ENCODE data around the gene CARD10. TPM values are rescaled to one million over a fixed set of nuclear protein-coding genes. Genes with fewer than 3 reads are reported as not detected.

The CARD10 gene
- polyA plus RNA-seq, 1 of the 3 experiments (the other 2 are of a cell fraction) = 14.5 TPM

DNA sequence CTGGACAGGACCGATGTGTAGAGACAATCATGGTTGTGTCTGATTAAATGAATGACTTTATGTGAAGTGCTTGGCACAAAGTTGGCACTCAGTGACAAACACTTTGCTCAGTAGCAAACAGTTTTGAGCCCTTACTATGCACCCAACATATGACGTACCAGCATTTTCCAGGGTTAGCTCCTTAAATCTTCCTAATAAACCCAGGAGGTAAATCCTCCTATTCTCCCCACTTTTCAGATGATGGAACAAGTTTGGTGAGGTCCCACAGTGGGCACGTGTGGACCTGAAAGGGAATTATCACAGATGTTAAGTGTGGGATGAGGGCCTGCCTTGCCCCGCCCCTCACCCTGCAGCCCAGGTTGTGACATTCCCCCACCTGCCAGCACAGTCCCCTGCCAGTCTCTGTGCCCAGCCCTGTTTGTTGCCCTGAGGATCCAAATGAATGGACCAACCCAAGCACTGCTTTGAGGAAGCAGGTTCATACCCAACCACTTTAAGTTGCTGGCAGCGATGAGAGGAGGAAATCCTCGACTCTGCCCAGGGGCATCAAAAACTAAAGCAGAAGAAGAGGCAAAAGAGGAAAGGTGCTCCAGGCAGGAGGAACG is 6.6 kb upstream of the CARD10 start:
- Histone ChIP-seq H3K9me3 (no peaks in the 10 kb centered on the region), H3K79me2 (ENCODE audit: insufficient read depth) (no peaks in the 10 kb centered on the region), H3K9me2 (no peaks in the 10 kb centered on the region), H3K9ac (no peak overlapping the region), H2AFZ (ENCODE audit: low read depth) (no peak overlapping the region), H3K27ac (ENCODE audit: low read depth in 2 of 2, low read length in 1 of 2) (peak overlapping the region in 1 of 2 experiments; percentile 80; a peak in 1 of 4 replicates), H3F3A (replicated peaks; ENCODE audit: insufficient read depth) (peaks cover 7% of the 10 kb centered on the region), H4K20me1 (ENCODE audit: insufficient read depth) (no peaks in the 10 kb centered on the region), H3K27me3 (ENCODE audit: insufficient read depth) (no peaks in the 10 kb centered on the region), H3K4me1 (ENCODE audit: control insufficient read depth in 1 of 2, insufficient read depth in 2 of 2, low read depth in 1 of 2, low read length in 1 of 2) (peaks cover 3 to 12% of the 10 kb centered on the region in 2 experiments; a peak in 3 of 4 replicates), H3K4me3 (ENCODE audit: low read depth in 2 of 2, low read length in 1 of 2) (no peak overlapping the region), H3K4me2 (peak overlapping the region; percentile 61; the same call in 1 of the 2 replicates), H3K36me3 (replicated peaks in 1 of 2; ENCODE audit: control insufficient read depth in 1 of 2, insufficient read depth in 2 of 2, low read length in 1 of 2) (no peaks in the 10 kb centered on the region)
- POLR2A ChIA-PET = no interaction called here
- WGBS (ENCODE audit: low lambda C conversion rate) = 85% methylated on average over 7 of the region's 7 CpGs
- CTCF ChIA-PET = interaction anchor here (0.7 to 1.5 kb wide), 2 partner anchors 13 to 42 kb away, joined by 3 to 5 read pairs; no protein-coding TSS in a partner anchor
- TF ChIP-seq SIN3A (IDR thresholded peaks at IDR 0.05; ENCODE audit: borderline replicate concordance, low read depth, low read length) (no peak), GABPA (IDR thresholded peaks at IDR 0.05; ENCODE audit: low read depth) (no peak), FOXM1 (IDR thresholded peaks at IDR 0.05; ENCODE audit: low read depth) (no peak), SMC3 (IDR thresholded peaks at IDR 0.05; ENCODE audit: low read depth, low read length) (no peak), JUND (IDR thresholded peaks at IDR 0.05) (no peak), GATA2 (CRISPR knock-in tag; IDR thresholded peaks at IDR 0.05) (no peak), YY1 (IDR thresholded peaks at IDR 0.05; ENCODE audit: low read depth) (no peak), FOSL2 (IDR thresholded peaks at IDR 0.05; ENCODE audit: borderline replicate concordance, low read depth) (no peak), NFIC (IDR thresholded peaks at IDR 0.05; ENCODE audit: borderline replicate concordance) (no peak), IRF3 (IDR thresholded peaks at IDR 0.05; ENCODE audit: low read depth, low read length) (no peak), RCOR1 (IDR thresholded peaks at IDR 0.05; ENCODE audit: low read length) (no peak), CTCF (IDR thresholded peaks at IDR 0.05) (no peak), NRF1 (IDR thresholded peaks at IDR 0.05; ENCODE audit: low read depth, low read length) (no peak), TAF1 (IDR thresholded peaks at IDR 0.05; ENCODE audit: borderline replicate concordance, low read depth, low read length) (no peak), RXRA (IDR thresholded peaks at IDR 0.05; ENCODE audit: borderline replicate concordance, low read depth) (no peak)
- TF ChIP-seq, protein P1, sequence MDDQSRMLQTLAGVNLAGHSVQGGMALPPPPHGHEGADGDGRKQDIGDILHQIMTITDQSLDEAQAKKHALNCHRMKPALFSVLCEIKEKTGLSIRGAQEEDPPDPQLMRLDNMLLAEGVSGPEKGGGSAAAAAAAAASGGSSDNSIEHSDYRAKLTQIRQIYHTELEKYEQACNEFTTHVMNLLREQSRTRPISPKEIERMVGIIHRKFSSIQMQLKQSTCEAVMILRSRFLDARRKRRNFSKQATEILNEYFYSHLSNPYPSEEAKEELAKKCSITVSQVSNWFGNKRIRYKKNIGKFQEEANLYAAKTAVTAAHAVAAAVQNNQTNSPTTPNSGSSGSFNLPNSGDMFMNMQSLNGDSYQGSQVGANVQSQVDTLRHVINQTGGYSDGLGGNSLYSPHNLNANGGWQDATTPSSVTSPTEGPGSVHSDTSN (IDR thresholded peaks at IDR 0.05) = no peak
- TF ChIP-seq, protein P2, sequence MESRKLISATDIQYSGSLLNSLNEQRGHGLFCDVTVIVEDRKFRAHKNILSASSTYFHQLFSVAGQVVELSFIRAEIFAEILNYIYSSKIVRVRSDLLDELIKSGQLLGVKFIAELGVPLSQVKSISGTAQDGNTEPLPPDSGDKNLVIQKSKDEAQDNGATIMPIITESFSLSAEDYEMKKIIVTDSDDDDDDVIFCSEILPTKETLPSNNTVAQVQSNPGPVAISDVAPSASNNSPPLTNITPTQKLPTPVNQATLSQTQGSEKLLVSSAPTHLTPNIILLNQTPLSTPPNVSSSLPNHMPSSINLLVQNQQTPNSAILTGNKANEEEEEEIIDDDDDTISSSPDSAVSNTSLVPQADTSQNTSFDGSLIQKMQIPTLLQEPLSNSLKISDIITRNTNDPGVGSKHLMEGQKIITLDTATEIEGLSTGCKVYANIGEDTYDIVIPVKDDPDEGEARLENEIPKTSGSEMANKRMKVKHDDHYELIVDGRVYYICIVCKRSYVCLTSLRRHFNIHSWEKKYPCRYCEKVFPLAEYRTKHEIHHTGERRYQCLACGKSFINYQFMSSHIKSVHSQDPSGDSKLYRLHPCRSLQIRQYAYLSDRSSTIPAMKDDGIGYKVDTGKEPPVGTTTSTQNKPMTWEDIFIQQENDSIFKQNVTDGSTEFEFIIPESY (IDR thresholded peaks at IDR 0.05; ENCODE audit: borderline replicate concordance, low read depth) = no peak
- peak; percentile 11 for DNase-seq

All from SK-N-SH (cell line).